ENCODE results near the gene ARF6. TPM values are rescaled to one million over a fixed set of nuclear protein-coding genes. Genes with fewer than 3 reads are reported as not detected.

ARF6 gene
- total RNA-seq, 1 experiment from 2014 or later: 88.8 TPM

DNA sequence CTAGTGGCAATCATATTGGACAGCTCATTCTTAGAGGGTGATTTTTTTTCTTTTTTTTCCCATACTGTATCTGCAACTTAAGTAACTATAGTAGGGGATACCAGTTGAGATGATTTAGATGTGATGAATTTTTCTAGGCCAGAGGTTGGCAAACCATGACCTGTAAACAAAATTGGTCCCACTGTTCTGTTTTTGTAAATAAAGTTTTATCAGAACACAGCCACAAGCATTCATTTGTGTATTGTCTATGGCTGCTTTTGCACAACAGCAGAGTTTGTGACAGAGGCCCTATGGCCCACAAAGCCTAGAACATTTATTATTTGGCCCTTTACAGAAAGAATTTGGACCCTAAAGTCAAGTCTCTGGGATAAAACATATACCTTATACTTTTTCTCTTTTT, 11.4 kb downstream of the ARF6 start:
- no peak for DNase-seq (ENCODE audit: low read depth, low spot score)
- Histone ChIP-seq H3K4me1 (ENCODE audit: control insufficient read depth in 1 of 2, insufficient read depth in 2 of 2, low read length in 2 of 2) (peaks cover 33 to 66% of the 10 kb centered on the region in 2 experiments), H3K4me2 (ENCODE audit: low read length) (no peak overlapping the region), H4K20me1 (ENCODE audit: insufficient read depth) (no peaks in the 10 kb centered on the region), H3K4me3 (replicated peaks in 1 of 2; ENCODE audit: low read depth in 1 of 2, low read length in 2 of 2) (no peak overlapping the region), H3K27me3 (ENCODE audit: insufficient read depth, low read length) (no peaks in the 10 kb centered on the region), H3K9me2 (ENCODE audit: insufficient read depth) (no peaks in the 10 kb centered on the region), H3K9ac (ENCODE audit: low read length) (no peak overlapping the region), H3K27ac (ENCODE audit: low read depth, low read length) (no peak overlapping the region), H3K79me2 (ENCODE audit: insufficient read depth, low read length) (no peaks in the 10 kb centered on the region), H2AFZ (ENCODE audit: low read depth, low read length, poor library complexity, severe bottlenecking) (no peak overlapping the region), H3K36me3 (ENCODE audit: control insufficient read depth in 1 of 2, insufficient read depth in 2 of 2, low read length in 2 of 2) (no peaks in the 10 kb centered on the region), H3K9me3 (ENCODE audit: control insufficient read depth in 1 of 2, insufficient read depth in 1 of 2, low read depth in 1 of 2, low read length in 2 of 2) (no peaks in the 10 kb centered on the region)
- no peak for ATAC-seq
- ChIA-PET RAD21 (ENCODE audit: low non-redundant PET in 1 of 2, low total read pairs in 2 of 2, uncharacterized antibody in 2 of 2, unreplicated experiment in 2 of 2) (interaction anchor here in 1 of 2 experiments (0.7 kb wide), 1 partner anchor 22 kb away, joined by 3 read pairs; no protein-coding TSS in a partner anchor), POLR2A (interaction anchor here (1.1 to 1.3 kb wide), 2 partner anchors 20 to 51 kb away, joined by 3 to 6 read pairs; partner anchors contain the start of gene NEMF), CTCF (no interaction called here)
- no TSS peak for BruUV-seq (replicated peaks)
- TF ChIP-seq ELF1 (IDR thresholded peaks at IDR 0.05; ENCODE audit: borderline replicate concordance, low read depth) (no peak), SP1 (IDR thresholded peaks at IDR 0.05; ENCODE audit: low read depth) (no peak), ZFX (IDR thresholded peaks at IDR 0.05) (no peak), ZNF274 (IDR thresholded peaks at IDR 0.05; ENCODE audit: low read depth, low read length) (no peak), REST (IDR thresholded peaks at IDR 0.05; ENCODE audit: low read depth) (no peak), SRF (IDR thresholded peaks at IDR 0.05; ENCODE audit: low read depth) (no peak), YY1 (IDR thresholded peaks at IDR 0.05; ENCODE audit: extremely low read depth, insufficient replicate concordance, low read depth, low read length) (no peak), FOSL1 (IDR thresholded peaks at IDR 0.05; ENCODE audit: low read depth) (no peak), ATF3 (IDR thresholded peaks at IDR 0.05) (no peak)
- TF ChIP-seq, protein P1, sequence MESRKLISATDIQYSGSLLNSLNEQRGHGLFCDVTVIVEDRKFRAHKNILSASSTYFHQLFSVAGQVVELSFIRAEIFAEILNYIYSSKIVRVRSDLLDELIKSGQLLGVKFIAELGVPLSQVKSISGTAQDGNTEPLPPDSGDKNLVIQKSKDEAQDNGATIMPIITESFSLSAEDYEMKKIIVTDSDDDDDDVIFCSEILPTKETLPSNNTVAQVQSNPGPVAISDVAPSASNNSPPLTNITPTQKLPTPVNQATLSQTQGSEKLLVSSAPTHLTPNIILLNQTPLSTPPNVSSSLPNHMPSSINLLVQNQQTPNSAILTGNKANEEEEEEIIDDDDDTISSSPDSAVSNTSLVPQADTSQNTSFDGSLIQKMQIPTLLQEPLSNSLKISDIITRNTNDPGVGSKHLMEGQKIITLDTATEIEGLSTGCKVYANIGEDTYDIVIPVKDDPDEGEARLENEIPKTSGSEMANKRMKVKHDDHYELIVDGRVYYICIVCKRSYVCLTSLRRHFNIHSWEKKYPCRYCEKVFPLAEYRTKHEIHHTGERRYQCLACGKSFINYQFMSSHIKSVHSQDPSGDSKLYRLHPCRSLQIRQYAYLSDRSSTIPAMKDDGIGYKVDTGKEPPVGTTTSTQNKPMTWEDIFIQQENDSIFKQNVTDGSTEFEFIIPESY (IDR thresholded peaks at IDR 0.05; ENCODE audit: extremely low read depth, insufficient replicate concordance, low read length): no peak
- intact Hi-C loops (cut with micrococcal nuclease): no loop called here

Data from HCT116 (cell line).